Measurements from ENCODE around the gene B4GALNT1. TPM values are rescaled to one million over a fixed set of nuclear protein-coding genes. Genes with fewer than 3 reads are reported as not detected.
"Not testable (repeated sequence)": the region's sequence is repeated elsewhere in the genome, so short reads cannot be mapped to it uniquely, and the experiment has no call there.

The B4GALNT1 gene
- polyA plus RNA-seq, 1 donor from 2014 or later: 99.9 TPM

DNA sequence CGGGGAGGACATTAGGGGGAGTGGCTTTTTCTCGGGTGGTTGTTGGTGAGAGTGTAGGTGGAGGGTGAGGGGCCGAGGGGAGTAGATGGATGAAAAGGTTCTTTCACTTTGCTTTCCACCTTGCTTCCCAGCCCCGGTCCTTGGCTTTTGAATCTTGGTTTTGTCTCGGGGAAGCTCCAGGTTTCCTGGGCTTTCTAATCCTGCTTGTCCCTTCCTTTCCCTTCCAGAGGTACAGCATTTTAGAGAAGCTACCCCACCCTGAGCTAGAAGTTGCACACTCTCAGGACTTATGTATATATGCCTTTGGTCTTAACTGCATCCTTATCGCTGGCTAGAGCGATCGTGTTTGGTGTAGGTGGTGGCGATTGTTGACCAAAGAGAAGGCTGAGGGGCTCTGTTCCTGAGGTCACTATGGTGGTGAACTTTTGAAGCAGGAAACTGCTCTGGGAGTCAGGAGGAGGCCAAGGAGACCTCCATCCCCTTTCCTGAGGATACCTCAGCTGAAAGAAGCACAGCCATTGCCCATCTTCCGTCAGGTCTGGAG is 41.1 kb downstream of the B4GALNT1 start:
- H3F3A ChIP-seq (ENCODE audit: insufficient read depth, low read length, poor library complexity, severe bottlenecking): no peaks in the 10 kb centered on the region
- no peaks in the 10 kb centered on the region for H3K9me3 ChIP-seq (ENCODE audit: low read length)
- H3K9ac ChIP-seq (ENCODE audit: low read length): peak overlapping the region; percentile 74
- peaks cover 2% of the 10 kb centered on the region for H3K79me2 ChIP-seq (replicated peaks; ENCODE audit: insufficient read depth, low read length)
- H2AFZ ChIP-seq (ENCODE audit: low read depth, low read length): peak overlapping the region; percentile 60
- TF ChIP-seq RAD21 (conservative IDR thresholded peaks at IDR 0.05): no peak
- TF ChIP-seq, protein P1, sequence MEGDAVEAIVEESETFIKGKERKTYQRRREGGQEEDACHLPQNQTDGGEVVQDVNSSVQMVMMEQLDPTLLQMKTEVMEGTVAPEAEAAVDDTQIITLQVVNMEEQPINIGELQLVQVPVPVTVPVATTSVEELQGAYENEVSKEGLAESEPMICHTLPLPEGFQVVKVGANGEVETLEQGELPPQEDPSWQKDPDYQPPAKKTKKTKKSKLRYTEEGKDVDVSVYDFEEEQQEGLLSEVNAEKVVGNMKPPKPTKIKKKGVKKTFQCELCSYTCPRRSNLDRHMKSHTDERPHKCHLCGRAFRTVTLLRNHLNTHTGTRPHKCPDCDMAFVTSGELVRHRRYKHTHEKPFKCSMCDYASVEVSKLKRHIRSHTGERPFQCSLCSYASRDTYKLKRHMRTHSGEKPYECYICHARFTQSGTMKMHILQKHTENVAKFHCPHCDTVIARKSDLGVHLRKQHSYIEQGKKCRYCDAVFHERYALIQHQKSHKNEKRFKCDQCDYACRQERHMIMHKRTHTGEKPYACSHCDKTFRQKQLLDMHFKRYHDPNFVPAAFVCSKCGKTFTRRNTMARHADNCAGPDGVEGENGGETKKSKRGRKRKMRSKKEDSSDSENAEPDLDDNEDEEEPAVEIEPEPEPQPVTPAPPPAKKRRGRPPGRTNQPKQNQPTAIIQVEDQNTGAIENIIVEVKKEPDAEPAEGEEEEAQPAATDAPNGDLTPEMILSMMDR (IDR thresholded peaks at IDR 0.05; ENCODE audit: poor library complexity, severe bottlenecking): no peak
- no peak for TF ChIP-seq TAF1 (IDR thresholded peaks at IDR 0.05; ENCODE audit: low read depth)
- H3K4me2 ChIP-seq (ENCODE audit: low read length): peak overlapping the region; percentile 94
- peak overlapping the region; percentile 96 for H3K4me3 ChIP-seq (ENCODE audit: low read length)
- H3K9me2 ChIP-seq (ENCODE audit: insufficient read depth, low read length): no peaks in the 10 kb centered on the region
- no peaks in the 10 kb centered on the region for H4K20me1 ChIP-seq (ENCODE audit: insufficient read depth)
- no peaks in the 10 kb centered on the region for H3K36me3 ChIP-seq (ENCODE audit: insufficient read depth, low read length)
- peak overlapping the region; percentile 39 for H3K27ac ChIP-seq (ENCODE audit: low read length)
- H3K27me3 ChIP-seq (ENCODE audit: insufficient read depth, low read depth, low read length): no peaks in the 10 kb centered on the region

DNA sequence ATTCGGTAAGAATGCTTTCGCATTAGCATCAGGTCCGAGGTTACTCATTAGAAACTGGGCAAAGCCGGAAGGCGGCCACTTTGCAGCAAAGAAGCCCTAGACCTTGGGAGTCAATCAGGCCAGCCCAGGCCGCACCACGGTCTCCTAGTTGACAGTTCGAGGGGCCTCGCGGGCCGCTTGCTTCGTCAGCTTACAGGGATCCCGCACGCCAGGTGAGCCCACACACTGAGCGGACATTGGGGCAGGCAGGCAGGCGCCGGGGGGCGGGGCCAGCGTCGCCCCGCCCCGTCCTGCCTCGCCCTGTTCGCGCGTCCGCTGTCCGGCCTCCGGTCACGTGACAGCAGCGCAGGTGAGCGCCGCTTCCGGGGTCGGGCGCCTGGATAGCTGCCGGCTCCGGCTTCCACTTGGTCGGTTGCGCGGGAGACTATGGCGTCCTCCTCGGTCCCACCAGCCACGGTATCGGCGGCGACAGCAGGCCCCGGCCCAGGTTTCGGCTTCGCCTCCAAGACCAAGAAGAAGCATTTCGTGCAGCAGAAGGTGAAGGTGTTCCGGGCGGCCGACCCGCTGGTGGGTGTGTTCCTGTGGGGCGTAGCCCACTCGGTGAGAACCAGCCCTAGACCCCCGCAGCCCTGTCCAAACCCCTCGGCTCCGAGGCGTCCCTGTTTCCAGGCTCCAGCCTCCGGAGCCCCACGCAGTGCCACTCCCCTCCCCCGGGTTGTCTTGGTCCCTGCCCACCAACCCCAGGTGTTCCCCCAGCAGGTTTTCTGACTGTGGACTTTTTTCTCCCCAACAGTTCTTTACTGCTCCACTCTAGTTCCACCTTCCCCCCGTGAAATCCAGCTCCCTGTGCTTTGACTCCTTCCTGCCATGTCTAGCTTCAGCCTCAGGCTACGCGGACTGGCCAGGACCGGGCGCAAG is 41.9 kb downstream of the B4GALNT1 start, which contains the start of gene PIP4K2C:
PIP4K2C (plus strand) TSS at position 329 of the 918 bp plus-strand sequence; CDS start at position 427, 98 bp downstream.
- H3K27me3 ChIP-seq (ENCODE audit: insufficient read depth, low read depth, low read length): no peaks in the 10 kb centered on the region
- H3K36me3 ChIP-seq (ENCODE audit: insufficient read depth, low read length): no peaks in the 10 kb centered on the region
- no peaks in the 10 kb centered on the region for H3K9me2 ChIP-seq (ENCODE audit: insufficient read depth, low read length)
- peak within 1 kb of the TSS; percentile 60 for H2AFZ ChIP-seq (ENCODE audit: low read depth, low read length)
- peak within 1 kb of the TSS; percentile 94 for H3K4me2 ChIP-seq (ENCODE audit: low read length)
- H4K20me1 ChIP-seq (ENCODE audit: insufficient read depth): no peaks in the 10 kb centered on the region
- peak within 1 kb of the TSS; percentile 39 for H3K27ac ChIP-seq (ENCODE audit: low read length)
- TF ChIP-seq MXI1 (conservative IDR thresholded peaks at IDR 0.05; ENCODE audit: poor library complexity, severe bottlenecking): peak; percentile 80
- no peak for TF ChIP-seq SMC3 (conservative IDR thresholded peaks at IDR 0.05; ENCODE audit: poor library complexity)
- peak; percentile 64 for TF ChIP-seq POLR2AphosphoS5 (IDR thresholded peaks at IDR 0.05)
- H3F3A ChIP-seq (ENCODE audit: insufficient read depth, low read length, poor library complexity, severe bottlenecking): no peaks in the 10 kb centered on the region
- no peaks in the 10 kb centered on the region for H3K9me3 ChIP-seq (ENCODE audit: low read length)
- peaks cover 2% of the 10 kb centered on the region for H3K79me2 ChIP-seq (replicated peaks; ENCODE audit: insufficient read depth, low read length)
- peak within 1 kb of the TSS; percentile 74 for H3K9ac ChIP-seq (ENCODE audit: low read length)
- peak within 1 kb of the TSS; percentile 96 for H3K4me3 ChIP-seq (ENCODE audit: low read length)

DNA sequence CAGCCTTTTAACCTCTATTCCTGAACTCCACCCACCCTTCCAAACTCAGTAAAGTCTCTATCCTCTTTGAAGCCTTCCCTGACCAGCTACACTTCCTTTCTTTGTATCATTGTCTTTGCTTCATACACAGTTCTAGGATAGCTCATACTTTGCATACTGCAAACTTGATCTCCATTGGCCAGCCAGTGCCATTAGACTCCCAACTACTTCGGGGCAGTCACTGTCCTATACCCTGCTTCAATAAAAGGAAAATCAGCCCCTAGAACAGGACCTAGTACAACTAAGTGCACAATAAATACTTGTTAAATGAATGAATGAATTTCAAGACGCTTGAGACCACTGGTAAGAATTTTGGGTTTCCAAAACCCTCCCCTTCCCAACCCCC is 42.5 kb downstream of the B4GALNT1 start:
- Histone ChIP-seq H3K9ac (ENCODE audit: low read length) (peak overlapping the region; percentile 74), H3K9me2 (ENCODE audit: insufficient read depth, low read length) (no peaks in the 10 kb centered on the region), H4K20me1 (ENCODE audit: insufficient read depth) (no peaks in the 10 kb centered on the region), H3K79me2 (replicated peaks; ENCODE audit: insufficient read depth, low read length) (peaks cover 2% of the 10 kb centered on the region), H3K27ac (ENCODE audit: low read length) (no peak overlapping the region), H2AFZ (ENCODE audit: low read depth, low read length) (peak overlapping the region; percentile 60), H3K27me3 (ENCODE audit: insufficient read depth, low read depth, low read length) (no peaks in the 10 kb centered on the region), H3K36me3 (ENCODE audit: insufficient read depth, low read length) (no peaks in the 10 kb centered on the region), H3K4me3 (ENCODE audit: low read length) (peak overlapping the region; percentile 96), H3K4me2 (ENCODE audit: low read length) (peak overlapping the region; percentile 94), H3K9me3 (ENCODE audit: low read length) (no peaks in the 10 kb centered on the region), H3F3A (ENCODE audit: insufficient read depth, low read length, poor library complexity, severe bottlenecking) (no peaks in the 10 kb centered on the region)
- TF ChIP-seq, protein P2, sequence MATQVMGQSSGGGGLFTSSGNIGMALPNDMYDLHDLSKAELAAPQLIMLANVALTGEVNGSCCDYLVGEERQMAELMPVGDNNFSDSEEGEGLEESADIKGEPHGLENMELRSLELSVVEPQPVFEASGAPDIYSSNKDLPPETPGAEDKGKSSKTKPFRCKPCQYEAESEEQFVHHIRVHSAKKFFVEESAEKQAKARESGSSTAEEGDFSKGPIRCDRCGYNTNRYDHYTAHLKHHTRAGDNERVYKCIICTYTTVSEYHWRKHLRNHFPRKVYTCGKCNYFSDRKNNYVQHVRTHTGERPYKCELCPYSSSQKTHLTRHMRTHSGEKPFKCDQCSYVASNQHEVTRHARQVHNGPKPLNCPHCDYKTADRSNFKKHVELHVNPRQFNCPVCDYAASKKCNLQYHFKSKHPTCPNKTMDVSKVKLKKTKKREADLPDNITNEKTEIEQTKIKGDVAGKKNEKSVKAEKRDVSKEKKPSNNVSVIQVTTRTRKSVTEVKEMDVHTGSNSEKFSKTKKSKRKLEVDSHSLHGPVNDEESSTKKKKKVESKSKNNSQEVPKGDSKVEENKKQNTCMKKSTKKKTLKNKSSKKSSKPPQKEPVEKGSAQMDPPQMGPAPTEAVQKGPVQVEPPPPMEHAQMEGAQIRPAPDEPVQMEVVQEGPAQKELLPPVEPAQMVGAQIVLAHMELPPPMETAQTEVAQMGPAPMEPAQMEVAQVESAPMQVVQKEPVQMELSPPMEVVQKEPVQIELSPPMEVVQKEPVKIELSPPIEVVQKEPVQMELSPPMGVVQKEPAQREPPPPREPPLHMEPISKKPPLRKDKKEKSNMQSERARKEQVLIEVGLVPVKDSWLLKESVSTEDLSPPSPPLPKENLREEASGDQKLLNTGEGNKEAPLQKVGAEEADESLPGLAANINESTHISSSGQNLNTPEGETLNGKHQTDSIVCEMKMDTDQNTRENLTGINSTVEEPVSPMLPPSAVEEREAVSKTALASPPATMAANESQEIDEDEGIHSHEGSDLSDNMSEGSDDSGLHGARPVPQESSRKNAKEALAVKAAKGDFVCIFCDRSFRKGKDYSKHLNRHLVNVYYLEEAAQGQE (IDR thresholded peaks at IDR 0.05; ENCODE audit: borderline replicate concordance): no peak
- no peak for TF ChIP-seq EP300 (conservative IDR thresholded peaks at IDR 0.05; ENCODE audit: poor library complexity, severe bottlenecking)

DNA sequence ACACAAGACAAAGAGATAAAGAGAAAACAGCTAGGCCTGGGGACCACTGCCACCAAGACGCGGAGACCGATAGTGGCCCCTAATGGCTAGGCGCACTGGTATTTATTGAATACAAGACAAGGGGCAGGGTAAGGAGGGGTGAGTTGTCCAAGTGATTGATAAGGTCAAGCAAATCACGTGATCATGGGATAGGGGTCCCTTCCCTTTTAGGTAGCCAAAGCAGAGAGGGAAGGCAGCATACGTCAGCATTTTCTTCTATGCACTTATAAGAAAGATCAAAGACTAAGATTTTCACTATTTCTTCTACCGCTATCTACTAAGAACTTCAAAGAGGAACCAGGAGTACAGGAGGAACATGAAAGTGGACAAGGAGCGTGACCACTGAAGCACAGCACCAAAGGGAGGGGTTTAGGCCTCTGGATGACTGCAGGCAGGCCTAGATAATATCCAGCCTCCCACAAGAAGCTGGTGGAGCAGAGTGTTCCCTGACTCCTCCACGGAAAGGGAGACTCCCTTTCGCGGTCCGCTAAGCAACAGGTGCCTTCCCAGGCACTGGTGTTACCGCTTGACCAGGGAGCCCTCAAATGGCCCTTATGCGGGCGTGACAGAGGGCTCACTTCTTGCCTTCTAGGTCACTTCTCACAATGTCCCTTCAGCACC is 43.9 kb downstream of the B4GALNT1 start:
- H3F3A ChIP-seq (ENCODE audit: insufficient read depth, low read length, poor library complexity, severe bottlenecking); H3K36me3 ChIP-seq (ENCODE audit: insufficient read depth, low read length); H3K4me3 ChIP-seq (ENCODE audit: low read length); H3K27ac ChIP-seq (ENCODE audit: low read length); H3K9ac ChIP-seq (ENCODE audit: low read length); H3K27me3 ChIP-seq (ENCODE audit: insufficient read depth, low read depth, low read length); H2AFZ ChIP-seq (ENCODE audit: low read depth, low read length); H3K9me3 ChIP-seq (ENCODE audit: low read length); H3K4me2 ChIP-seq (ENCODE audit: low read length); H3K9me2 ChIP-seq (ENCODE audit: insufficient read depth, low read length); H4K20me1 ChIP-seq (ENCODE audit: insufficient read depth); H3K79me2 ChIP-seq (replicated peaks; ENCODE audit: insufficient read depth, low read length): not testable (repeated sequence)

Measured in neural cell (in vitro differentiated cells).